Parathyroid adenoma (tissue), 2 donors: ENCODE measurements around the gene LRCOL1.

ENCODE experiments used
- H2AFZ ChIP-seq: fragments of 300-600 bp; sonication (generic); one replicate; pipeline ENCODE4 v1.7.0; 2017; ENCODE audit warnings: antibody characterized with exemption, mild to moderate bottlenecking
- H3K27ac ChIP-seq: fragments of 300-600 bp; sonication (generic); one replicate; pipeline ENCODE4 v1.7.0; 2017
- H3K27me3 ChIP-seq: fragments of 300-600 bp; sonication (generic); one replicate; pipeline ENCODE4 v1.7.0; 2017; ENCODE audit warnings: low read length; ENCODE audit not compliant: control insufficient read depth, insufficient read depth
- H3K36me3 ChIP-seq: fragments of 300-600 bp; sonication (generic); one replicate; pipeline ENCODE4 v1.7.0; 2017; ENCODE audit warnings: low read length; ENCODE audit not compliant: control insufficient read depth, insufficient read depth
- H3K4me1 ChIP-seq: fragments of 300-600 bp; sonication (generic); one replicate; pipeline ENCODE4 v1.7.0; 2017; ENCODE audit warnings: control low read depth
- H3K4me2 ChIP-seq: fragments of 300-600 bp; sonication (generic); one replicate; pipeline ENCODE4 v1.7.0; 2017; ENCODE audit warnings: low read length
- H3K4me3 ChIP-seq: fragments of 300-600 bp; sonication (generic); one replicate; pipeline ENCODE4 v1.7.0; 2017; ENCODE audit warnings: low read depth, low read length
- H3K79me2 ChIP-seq: fragments of 300-600 bp; sonication (generic); one replicate; pipeline ENCODE4 v1.7.0; 2017; ENCODE audit warnings: control low read depth
- H3K9ac ChIP-seq: fragments of 300-600 bp; sonication (generic); one replicate; pipeline ENCODE4 v1.7.0; 2017; ENCODE audit warnings: mild to moderate bottlenecking
- H3K9me3 ChIP-seq: fragments of 300-600 bp; sonication (generic); one replicate; pipeline ENCODE4 v1.7.0; 2017; ENCODE audit warnings: low read length; ENCODE audit not compliant: control insufficient read depth
- CTCF ChIP-seq: fragments of 300-600 bp; sonication (generic); IDR thresholded peaks from one replicate; pipeline ENCODE4 v1.7.0; 2017; ENCODE audit warnings: antibody characterized with exemption, mild to moderate bottlenecking
- donor health status: primary hyperparathyroidism.

The LRCOL1 gene

DNA sequence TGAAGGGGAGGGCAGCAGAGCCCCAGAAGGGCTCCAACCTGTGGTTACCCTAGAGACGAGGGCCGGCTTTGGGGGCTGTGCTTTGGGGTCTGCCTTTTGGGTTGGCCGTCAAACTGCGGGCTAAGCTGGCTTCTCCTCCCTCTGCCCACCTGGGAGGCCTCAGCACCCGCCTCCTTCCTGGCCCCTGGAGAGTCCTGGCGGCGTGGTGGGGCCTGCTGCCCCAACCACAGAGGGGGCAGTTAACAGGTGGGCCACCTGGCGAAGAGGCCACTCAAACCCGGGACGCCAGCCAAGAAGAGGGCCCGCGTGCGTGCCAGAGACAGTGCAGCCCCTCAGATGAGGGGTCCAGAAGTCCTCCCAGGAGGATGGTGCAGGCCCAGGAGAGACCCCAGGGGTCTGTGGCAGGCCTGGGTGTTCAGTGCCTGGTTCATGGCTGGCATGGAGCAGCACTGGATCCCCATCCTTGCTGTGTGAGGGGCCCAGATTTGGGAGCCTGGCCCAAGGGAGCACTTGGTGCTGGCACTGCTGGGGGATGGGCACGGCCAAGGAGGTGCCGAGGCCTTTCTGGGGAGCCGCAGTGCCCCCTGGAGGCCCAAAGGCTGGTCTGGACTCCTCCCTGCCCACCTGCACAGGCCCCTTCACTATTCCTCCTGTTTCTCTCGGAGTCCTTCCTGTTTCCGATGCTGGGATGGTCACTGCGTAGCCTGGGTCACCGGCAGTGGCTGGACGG lies 48.8 kb downstream of the LRCOL1 start:
- Histone ChIP-seq H3K9ac (no peak overlapping the region), H3K4me3 (no peak overlapping the region), H2AFZ (no peak overlapping the region), H3K9me3 (no peaks in the 10 kb centered on the region), H3K4me2 (no peak overlapping the region), H3K4me1 (no peaks in the 10 kb centered on the region), H3K36me3 (no peaks in the 10 kb centered on the region), H3K27me3 (no peaks in the 10 kb centered on the region), H3K27ac (no peak overlapping the region), H3K79me2 (no peaks in the 10 kb centered on the region)
- no peak for TF ChIP-seq CTCF

GRCh38 chr12:132560614-132561426 lies 49.6 kb downstream of the LRCOL1 start:
- H3K27me3 ChIP-seq, result no peaks in the 10 kb centered on the region
- no peak overlapping the region for H3K9ac ChIP-seq
- H2AFZ ChIP-seq, result no peak overlapping the region
- peak overlapping the region; percentile 76 for H3K4me2 ChIP-seq
- no peaks in the 10 kb centered on the region for H3K9me3 ChIP-seq
- H3K27ac ChIP-seq, result no peak overlapping the region
- peak overlapping the region; percentile 40 for H3K4me3 ChIP-seq
- no peaks in the 10 kb centered on the region for H3K79me2 ChIP-seq
- peak; percentile 30 for TF ChIP-seq CTCF
- H3K36me3 ChIP-seq, result no peaks in the 10 kb centered on the region
- no peaks in the 10 kb centered on the region for H3K4me1 ChIP-seq

GRCh38 chr12:132560364-132560613 lies 50.1 kb downstream of the LRCOL1 start:
- H3K9me3 ChIP-seq, result no peaks in the 10 kb centered on the region
- H3K36me3 ChIP-seq, result no peaks in the 10 kb centered on the region
- H3K9ac ChIP-seq, result no peak overlapping the region
- H3K79me2 ChIP-seq, result no peaks in the 10 kb centered on the region
- no peaks in the 10 kb centered on the region for H3K27me3 ChIP-seq
- H2AFZ ChIP-seq, result no peak overlapping the region
- no peak for TF ChIP-seq CTCF
- no peak overlapping the region for H3K27ac ChIP-seq
- H3K4me2 ChIP-seq, result peak overlapping the region; percentile 76
- peak overlapping the region; percentile 40 for H3K4me3 ChIP-seq
- no peaks in the 10 kb centered on the region for H3K4me1 ChIP-seq

GRCh38 chr12:132559652-132560363 lies 50.6 kb downstream of the LRCOL1 start:
- H3K79me2 ChIP-seq, result no peaks in the 10 kb centered on the region
- peak overlapping the region; percentile 52 for H3K4me3 ChIP-seq
- H3K27me3 ChIP-seq, result no peaks in the 10 kb centered on the region
- no peak overlapping the region for H3K9ac ChIP-seq
- no peaks in the 10 kb centered on the region for H3K4me1 ChIP-seq
- no peaks in the 10 kb centered on the region for H3K36me3 ChIP-seq
- H3K9me3 ChIP-seq, result no peaks in the 10 kb centered on the region
- TF ChIP-seq CTCF, result no peak
- H2AFZ ChIP-seq, result no peak overlapping the region
- peak overlapping the region; percentile 77 for H3K4me2 ChIP-seq
- no peak overlapping the region for H3K27ac ChIP-seq
